Activated CD8-positive, alpha-beta T cell treated with anti-CD3 and anti-CD28 coated beads for 36 hours (primary cell): ENCODE measurements around the gene OCIAD1. TPM values are rescaled to one million over a fixed set of nuclear protein-coding genes. Genes with fewer than 3 reads are reported as not detected.
"Not testable (repeated sequence)": the region's sequence is repeated elsewhere in the genome, so short reads cannot be mapped to it uniquely, and the experiment has no call there.

Experiments
- ATAC-seq: fragments of 200-7000 bp; cut with Tn5 transposase; one replicate; pipeline ENCODE4 v1.10.0; 2021; ENCODE audit warnings: mild to moderate bottlenecking, moderate library complexity
- CTCF ChIA-PET: fragments of 350-600 bp; sonication (Branson Sonifier 250); formaldehyde crosslinking; loops from one replicate; lab custom pipeline; 2021; ENCODE audit warnings: antibody characterized with exemption; lab: Charles Lee
- POLR2A ChIA-PET: fragments of 350-600 bp; sonication (Branson Sonifier 250); formaldehyde crosslinking; loops from one replicate; lab custom pipeline; 2021; ENCODE audit warnings: antibody characterized with exemption; lab: Charles Lee
- DNase-seq: peaks from one replicate; pipeline ENCODE4 v3.0.0-alpha.2; 2020
- H3K27ac Mint-ChIP-seq: one replicate; pipeline ENCODE4 v1.8.0; 2021; ENCODE audit warnings: mild to moderate bottlenecking, mixed read lengths
- H3K27me3 Mint-ChIP-seq: one replicate; pipeline ENCODE4 v1.8.0; 2021; ENCODE audit warnings: mixed read lengths
- H3K36me3 Mint-ChIP-seq: one replicate; pipeline ENCODE4 v1.8.0; 2021; ENCODE audit warnings: low read depth, mixed read lengths
- H3K4me1 Mint-ChIP-seq: one replicate; pipeline ENCODE4 v1.8.0; 2021; ENCODE audit warnings: low read depth, mixed read lengths
- H3K4me3 Mint-ChIP-seq: one replicate; pipeline ENCODE4 v1.8.0; 2021; ENCODE audit warnings: mild to moderate bottlenecking, moderate library complexity, mixed read lengths
- H3K9me3 Mint-ChIP-seq: one replicate; pipeline ENCODE4 v1.8.0; 2021; ENCODE audit warnings: mixed read lengths
- intact Hi-C: fragments of 100-400 bp; cut with micrococcal nuclease; formaldehyde crosslinking; loops from one replicate; pipeline ENCODE4 v1.10.0; 2022
- total RNA-seq, 2 experiments: library from RNA; stranded (reverse); gene quantifications; one replicate each; pipeline ENCODE4 v1.2.3, GENCODE V29; 2021
- TF ChIP-seq, protein P1 (sequence below): fragments of 200-600 bp; IDR thresholded peaks from one replicate; pipeline ENCODE4 v1.8.0; 2022; ENCODE audit warnings: antibody characterized with exemption, mild to moderate bottlenecking

The OCIAD1 gene
- total RNA-seq, 2 experiments from 2014 or later, result 103 to 106 TPM

DNA sequence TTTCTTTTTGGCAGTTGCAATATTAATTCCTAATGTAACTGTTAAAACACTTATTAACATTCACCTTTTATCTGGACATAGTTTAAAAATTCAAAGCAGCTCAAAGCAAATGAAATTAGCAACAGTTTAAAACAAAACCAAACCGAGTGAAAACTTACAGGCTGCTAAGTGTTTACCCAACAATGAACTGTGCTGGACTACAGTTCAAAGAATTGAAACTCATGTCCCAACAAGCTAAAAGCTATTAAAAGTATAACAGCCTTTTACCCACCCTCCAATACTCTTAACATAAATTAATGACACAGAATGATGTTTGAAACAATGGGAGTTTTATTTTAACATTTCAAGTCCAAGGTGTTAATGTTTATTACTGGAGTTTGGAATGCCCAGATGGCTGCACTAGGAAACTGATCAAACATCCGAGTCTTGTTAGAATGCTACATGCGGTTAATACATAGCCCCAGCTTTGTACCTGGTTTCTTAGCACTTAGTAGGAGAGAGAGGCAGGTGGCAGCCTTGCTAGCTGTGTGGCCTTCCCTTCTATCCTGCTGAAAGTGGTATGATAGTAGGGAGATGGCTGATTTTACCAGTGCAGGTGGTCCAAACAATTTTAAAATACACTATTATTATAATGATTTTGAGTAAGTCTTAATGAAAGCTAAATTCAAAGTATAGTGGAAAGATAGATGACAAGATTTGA is 29.7 kb upstream of the OCIAD1 start:
- H3K27me3 Mint-ChIP-seq, result peaks cover 2% of the 10 kb centered on the region
- ATAC-seq, result no peak
- POLR2A ChIA-PET, result no interaction called here
- H3K4me3 Mint-ChIP-seq, result no peak overlapping the region
- no peak for DNase-seq
- CTCF ChIA-PET, result interaction anchor here (1.7 kb wide), 1 partner anchor 222 kb away, joined by 3 read pairs; no protein-coding TSS in a partner anchor
- no peaks in the 10 kb centered on the region for H3K36me3 Mint-ChIP-seq
- no peaks in the 10 kb centered on the region for H3K9me3 Mint-ChIP-seq
- TF ChIP-seq, protein P1, sequence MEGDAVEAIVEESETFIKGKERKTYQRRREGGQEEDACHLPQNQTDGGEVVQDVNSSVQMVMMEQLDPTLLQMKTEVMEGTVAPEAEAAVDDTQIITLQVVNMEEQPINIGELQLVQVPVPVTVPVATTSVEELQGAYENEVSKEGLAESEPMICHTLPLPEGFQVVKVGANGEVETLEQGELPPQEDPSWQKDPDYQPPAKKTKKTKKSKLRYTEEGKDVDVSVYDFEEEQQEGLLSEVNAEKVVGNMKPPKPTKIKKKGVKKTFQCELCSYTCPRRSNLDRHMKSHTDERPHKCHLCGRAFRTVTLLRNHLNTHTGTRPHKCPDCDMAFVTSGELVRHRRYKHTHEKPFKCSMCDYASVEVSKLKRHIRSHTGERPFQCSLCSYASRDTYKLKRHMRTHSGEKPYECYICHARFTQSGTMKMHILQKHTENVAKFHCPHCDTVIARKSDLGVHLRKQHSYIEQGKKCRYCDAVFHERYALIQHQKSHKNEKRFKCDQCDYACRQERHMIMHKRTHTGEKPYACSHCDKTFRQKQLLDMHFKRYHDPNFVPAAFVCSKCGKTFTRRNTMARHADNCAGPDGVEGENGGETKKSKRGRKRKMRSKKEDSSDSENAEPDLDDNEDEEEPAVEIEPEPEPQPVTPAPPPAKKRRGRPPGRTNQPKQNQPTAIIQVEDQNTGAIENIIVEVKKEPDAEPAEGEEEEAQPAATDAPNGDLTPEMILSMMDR, result no peak
- no peak overlapping the region for H3K27ac Mint-ChIP-seq
- intact Hi-C loops, result no loop called here
- H3K4me1 Mint-ChIP-seq, result peaks cover 2% of the 10 kb centered on the region

DNA sequence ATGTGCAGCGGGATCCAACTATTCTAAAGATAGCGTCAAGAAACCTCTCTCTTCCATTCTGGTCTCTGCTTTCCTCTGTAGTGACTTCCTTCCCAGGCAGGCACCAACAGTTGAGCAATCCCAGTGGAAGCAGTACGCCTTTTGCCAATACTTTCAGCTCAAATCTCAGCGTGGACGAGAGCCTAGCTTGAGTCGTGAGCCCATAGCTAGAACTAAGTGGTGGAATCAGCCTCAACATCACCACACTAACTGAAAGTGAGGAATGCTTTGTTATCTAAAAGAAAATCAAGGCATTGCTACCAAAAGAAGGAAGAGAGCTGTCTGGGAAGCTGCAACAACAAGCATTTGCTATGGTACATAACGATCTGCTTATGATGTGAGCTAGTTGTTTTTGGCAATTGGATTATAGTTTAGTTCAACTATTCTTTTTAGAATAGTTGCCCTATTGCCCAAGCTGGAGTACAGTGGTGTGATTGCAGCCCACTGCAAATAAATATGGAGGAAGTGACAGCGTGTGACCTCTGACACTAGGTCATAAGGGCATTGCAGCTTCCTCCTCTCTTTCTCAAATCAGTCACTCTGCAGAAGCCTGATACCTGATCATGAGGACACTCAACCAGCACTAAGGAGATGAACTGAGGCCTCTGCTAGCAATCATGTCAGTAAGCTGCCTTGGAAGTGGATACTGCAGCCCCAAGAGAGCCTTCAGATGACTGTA is 26.1 kb upstream of the OCIAD1 start:
- Mint-ChIP-seq H3K9me3 (no peaks in the 10 kb centered on the region), H3K27me3 (no peaks in the 10 kb centered on the region), H3K4me1 (peaks cover 2% of the 10 kb centered on the region), H3K4me3 (no peak overlapping the region), H3K36me3 (no peaks in the 10 kb centered on the region), H3K27ac (no peak overlapping the region)
- POLR2A ChIA-PET, result no interaction called here
- CTCF ChIA-PET, result interaction anchor here (0.8 kb wide), 1 partner anchor 244 kb away, joined by 3 read pairs; no protein-coding TSS in a partner anchor
- TF ChIP-seq, protein P1, result no peak
- intact Hi-C loops, result no loop called here
- ATAC-seq (no peak), DNase-seq (no peak)

DNA sequence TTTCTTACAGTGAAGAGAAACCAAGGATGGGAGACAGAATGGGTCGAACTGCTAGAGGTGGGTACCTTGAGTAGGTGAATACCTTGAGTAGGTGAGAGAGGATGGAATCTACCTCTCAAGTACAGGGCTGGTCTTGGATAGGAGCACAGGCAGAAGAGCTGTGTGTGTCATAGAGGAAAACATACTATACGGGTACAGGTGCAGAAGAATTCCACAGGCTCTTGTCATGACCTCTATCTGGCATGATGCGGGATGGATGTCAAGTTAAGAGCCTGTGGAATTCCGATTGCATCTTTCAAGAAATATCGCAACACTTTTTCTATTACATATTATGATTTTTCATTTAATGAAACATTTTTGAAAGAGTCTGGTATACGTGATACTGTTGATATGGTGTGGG is 18.0 kb upstream of the OCIAD1 start:
- Mint-ChIP-seq H3K27ac (no peak overlapping the region), H3K4me1 (peaks cover 7% of the 10 kb centered on the region), H3K4me3 (no peak overlapping the region), H3K9me3 (no peaks in the 10 kb centered on the region), H3K36me3 (no peaks in the 10 kb centered on the region), H3K27me3 (peaks cover 3% of the 10 kb centered on the region)
- intact Hi-C loops, result no loop called here
- TF ChIP-seq, protein P1, result no peak
- DNase-seq (no peak), ATAC-seq (no peak)
- ChIA-PET CTCF (no interaction called here), POLR2A (no interaction called here)

DNA sequence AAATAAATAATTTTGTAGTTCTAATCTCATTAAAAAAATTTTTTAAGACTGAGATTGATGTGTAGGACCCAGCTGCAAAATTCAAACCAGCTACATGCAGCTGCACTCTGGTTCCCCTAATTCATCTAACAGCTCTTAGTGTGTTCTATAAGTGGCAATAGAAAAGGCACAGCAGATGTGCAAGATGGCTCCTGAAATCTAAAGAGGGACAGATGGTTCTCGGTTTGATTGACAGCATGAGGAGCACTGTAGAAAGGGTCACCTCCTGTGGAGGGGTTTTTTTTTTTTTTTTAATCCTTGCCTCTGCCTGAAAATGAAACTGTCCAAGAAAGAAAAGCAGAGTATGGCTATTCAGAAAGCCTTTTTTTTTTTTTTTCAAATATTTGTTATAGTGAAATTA is 16.9 kb upstream of the OCIAD1 start:
- ChIA-PET CTCF (no interaction called here), POLR2A (interaction anchor here (1.2 kb wide), 1 partner anchor 30 kb away, joined by 4 read pairs; no protein-coding TSS in a partner anchor)
- Mint-ChIP-seq H3K36me3 (no peaks in the 10 kb centered on the region), H3K4me3 (no peak overlapping the region), H3K4me1 (peaks cover 7% of the 10 kb centered on the region), H3K9me3 (no peaks in the 10 kb centered on the region), H3K27me3 (peaks cover 3% of the 10 kb centered on the region), H3K27ac (no peak overlapping the region)
- TF ChIP-seq, protein P1, result no peak
- DNase-seq (no peak), ATAC-seq (no peak)
- intact Hi-C loops, result no loop called here

DNA sequence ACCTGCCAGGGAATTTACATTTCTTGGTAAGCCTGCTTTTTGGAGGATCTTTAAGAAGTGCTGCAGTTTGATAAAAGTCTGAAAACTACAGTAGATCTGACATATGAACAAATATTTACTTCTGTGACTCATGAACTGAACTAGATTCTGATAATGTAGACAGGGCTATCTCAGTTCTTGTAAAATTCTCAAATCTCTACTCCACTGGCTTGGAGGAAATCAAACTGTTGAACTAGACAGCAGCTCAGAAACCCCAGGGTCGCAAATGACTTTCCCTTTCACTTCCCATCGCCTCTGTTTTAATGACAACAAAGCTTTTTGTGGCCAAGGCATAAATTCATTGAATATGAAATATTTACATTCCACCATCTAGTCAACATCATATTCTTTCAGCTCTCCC is 15.4 kb upstream of the OCIAD1 start:
- Mint-ChIP-seq H3K27ac (no peak overlapping the region), H3K4me1 (peaks cover 7% of the 10 kb centered on the region), H3K4me3 (no peak overlapping the region), H3K27me3 (peaks cover 6% of the 10 kb centered on the region), H3K36me3 (no peaks in the 10 kb centered on the region), H3K9me3 (no peaks in the 10 kb centered on the region)
- POLR2A ChIA-PET, result no interaction called here
- no peak for ATAC-seq
- CTCF ChIA-PET, result interaction anchor here (1.3 kb wide), 1 partner anchor 12 kb away, joined by 4 read pairs; no protein-coding TSS in a partner anchor
- no peak for DNase-seq
- TF ChIP-seq, protein P1, result no peak
- intact Hi-C loops, result no loop called here

DNA sequence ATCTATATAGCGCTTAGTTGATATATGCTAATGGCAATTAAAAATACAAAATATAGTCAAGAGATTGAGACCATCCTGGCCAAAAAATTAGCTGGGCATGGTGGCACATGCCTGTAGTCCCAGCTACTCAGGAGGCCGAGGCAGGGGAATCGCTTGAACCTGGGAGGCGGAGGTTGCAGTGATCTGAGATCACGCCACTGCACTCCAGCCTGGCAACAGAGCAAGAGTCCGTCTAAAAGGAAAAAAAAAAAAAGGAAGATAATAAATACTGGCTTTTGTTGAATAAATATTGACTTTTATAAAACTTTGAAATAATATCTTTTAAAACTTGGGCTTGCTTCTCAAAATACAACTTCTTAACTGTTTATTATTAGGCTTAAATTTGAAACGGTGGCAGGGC is 14.6 kb upstream of the OCIAD1 start:
- H3K36me3 Mint-ChIP-seq, H3K9me3 Mint-ChIP-seq, H3K4me3 Mint-ChIP-seq, DNase-seq, H3K27me3 Mint-ChIP-seq, CTCF ChIA-PET, intact Hi-C loops, H3K4me1 Mint-ChIP-seq, POLR2A ChIA-PET, ATAC-seq, H3K27ac Mint-ChIP-seq: not testable (repeated sequence)
